ENCODE results near the gene NANS. TPM values are rescaled to one million over a fixed set of nuclear protein-coding genes. Genes with fewer than 3 reads are reported as not detected.

The NANS gene
- total RNA-seq, 1 experiment from 2014 or later, result 40.4 TPM

DNA sequence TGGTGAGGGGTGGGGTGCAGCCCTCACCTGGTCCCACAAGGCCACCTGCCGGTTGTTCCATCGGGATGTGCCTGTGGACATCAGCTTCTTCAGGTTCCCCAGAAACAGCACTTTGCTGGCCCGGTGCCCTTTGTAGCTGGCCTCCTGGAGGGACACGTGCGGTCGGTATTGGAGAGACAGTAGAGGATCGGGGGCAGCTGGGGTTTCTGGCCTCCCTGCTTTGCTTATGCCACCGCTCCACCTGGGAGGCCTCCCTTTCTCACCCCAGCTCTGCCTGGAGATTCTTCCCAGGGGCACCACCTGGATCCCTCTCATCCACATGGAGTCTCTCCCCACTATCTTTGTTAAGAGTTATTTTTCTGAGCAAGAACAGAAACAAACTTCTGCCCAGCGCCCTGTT lies 75.6 kb downstream of the NANS start:
- H2BK120ac ChIP-seq (ENCODE audit: low read depth, low read length, poor library complexity, severe bottlenecking), result no peak overlapping the region
- no peak overlapping the region for H3K4ac ChIP-seq (ENCODE audit: low read depth, low read length)
- no peaks in the 10 kb centered on the region for H3K23me2 ChIP-seq (ENCODE audit: insufficient read length, low read depth, low read length, poor library complexity, severe bottlenecking)
- Mint-ChIP-seq H3K4me3 (no peak overlapping the region), H3K27me3 (ENCODE audit: low read depth) (no peaks in the 10 kb centered on the region), H3K9me3 (no peaks in the 10 kb centered on the region), H3K4me1 (peaks cover 12 to 19% of the 10 kb centered on the region in 2 experiments), H3K27ac (peak overlapping the region in 1 of 3 experiments; percentile 86; a peak in 2 of 7 replicates), H3K36me3 (ENCODE audit: insufficient read depth in 1 of 3, low read depth in 3 of 3) (peaks cover 10 to 12% (median 10%) of the 10 kb centered on the region in 3 experiments; a peak in 5 of 7 replicates)
- H3K9ac ChIP-seq (ENCODE audit: extremely low read depth, insufficient read length, low read length), result no peak overlapping the region
- no peak overlapping the region for H4K91ac ChIP-seq (ENCODE audit: insufficient read length, low read depth, low read length)
- H3K14ac ChIP-seq (ENCODE audit: insufficient read depth, low read length), result no peak overlapping the region
- no peak overlapping the region for H2BK15ac ChIP-seq (ENCODE audit: low read depth, low read length)
- H3K23ac ChIP-seq (ENCODE audit: insufficient read length, low read depth, low read length), result no peak overlapping the region
- no peak for DNase-seq
- no peak overlapping the region for H4K5ac ChIP-seq (ENCODE audit: insufficient read length, low read depth, low read length)
- H3K56ac ChIP-seq (ENCODE audit: insufficient read length, low read depth, low read length), result no peak overlapping the region
- no peaks in the 10 kb centered on the region for H4K20me1 ChIP-seq (ENCODE audit: control insufficient read depth, insufficient read depth, insufficient read length)
- no CpG with 5 or more reads among the region's 9 CpGs for WGBS (ENCODE audit: extremely low coverage, insufficient read length, low lambda C conversion rate)
- no peak overlapping the region for H3K4me2 ChIP-seq (ENCODE audit: insufficient read depth, insufficient read length, low read length)
- no peak overlapping the region for H3K27ac ChIP-seq (ENCODE audit: insufficient read length, low read depth, low read length)
- H3K27me3 ChIP-seq (ENCODE audit: insufficient read depth, low read length), result no peaks in the 10 kb centered on the region
- no peaks in the 10 kb centered on the region for H3K9me3 ChIP-seq (ENCODE audit: control insufficient read depth, low read depth, low read length)
- H2AK5ac ChIP-seq (ENCODE audit: insufficient read length, low read length), result no peak overlapping the region
- no peaks in the 10 kb centered on the region for H3K79me2 ChIP-seq (ENCODE audit: insufficient read depth, low read length)
- no peak overlapping the region for H4K8ac ChIP-seq (replicated peaks; ENCODE audit: insufficient read length, low read depth, low read length)
- H2BK20ac ChIP-seq (ENCODE audit: low read depth, low read length, poor library complexity, severe bottlenecking), result no peak overlapping the region
- H3T11ph ChIP-seq (ENCODE audit: low read length), result no peak overlapping the region
- no peaks in the 10 kb centered on the region for H3K79me1 ChIP-seq (ENCODE audit: insufficient read depth, low read depth, low read length, poor library complexity, severe bottlenecking)
- TF ChIP-seq, protein P1, sequence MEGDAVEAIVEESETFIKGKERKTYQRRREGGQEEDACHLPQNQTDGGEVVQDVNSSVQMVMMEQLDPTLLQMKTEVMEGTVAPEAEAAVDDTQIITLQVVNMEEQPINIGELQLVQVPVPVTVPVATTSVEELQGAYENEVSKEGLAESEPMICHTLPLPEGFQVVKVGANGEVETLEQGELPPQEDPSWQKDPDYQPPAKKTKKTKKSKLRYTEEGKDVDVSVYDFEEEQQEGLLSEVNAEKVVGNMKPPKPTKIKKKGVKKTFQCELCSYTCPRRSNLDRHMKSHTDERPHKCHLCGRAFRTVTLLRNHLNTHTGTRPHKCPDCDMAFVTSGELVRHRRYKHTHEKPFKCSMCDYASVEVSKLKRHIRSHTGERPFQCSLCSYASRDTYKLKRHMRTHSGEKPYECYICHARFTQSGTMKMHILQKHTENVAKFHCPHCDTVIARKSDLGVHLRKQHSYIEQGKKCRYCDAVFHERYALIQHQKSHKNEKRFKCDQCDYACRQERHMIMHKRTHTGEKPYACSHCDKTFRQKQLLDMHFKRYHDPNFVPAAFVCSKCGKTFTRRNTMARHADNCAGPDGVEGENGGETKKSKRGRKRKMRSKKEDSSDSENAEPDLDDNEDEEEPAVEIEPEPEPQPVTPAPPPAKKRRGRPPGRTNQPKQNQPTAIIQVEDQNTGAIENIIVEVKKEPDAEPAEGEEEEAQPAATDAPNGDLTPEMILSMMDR (conservative IDR thresholded peaks at IDR 0.05), result no peak
- H2BK5ac ChIP-seq (ENCODE audit: insufficient read length, low read length), result no peak overlapping the region
- no peak overlapping the region for H2AFZ ChIP-seq (ENCODE audit: low read length)
- no peak overlapping the region for H3K18ac ChIP-seq (ENCODE audit: insufficient read length, low read depth, low read length)
- H2BK12ac ChIP-seq (ENCODE audit: insufficient read length, low read depth, low read length), result no peak overlapping the region
- no peaks in the 10 kb centered on the region for H3K4me1 ChIP-seq (ENCODE audit: insufficient read depth, low read length)

Other genes starting within 250 kb of the NANS start
- gene FOXE1, start 203.5 kb upstream of the NANS start, total RNA-seq (2021), result not detected in 2 replicates
- 8.0 and 8.6 TPM in 2 replicates for gene TRMO, start 134.2 kb upstream of the NANS start, total RNA-seq (2021)
- gene HEMGN, start 118.6 kb upstream of the NANS start, total RNA-seq (2021), result not detected in 2 replicates
- gene ANP32B, start 73.4 kb upstream of the NANS start, total RNA-seq (2021), result 91.6 and 100.0 TPM in 2 replicates
- gene TRIM14, start 62.5 kb downstream of the NANS start, total RNA-seq (2021), result 12.5 and 14.7 TPM in 2 replicates
- 15.5 and 15.8 TPM in 2 replicates for gene CORO2A, start 135.9 kb downstream of the NANS start, total RNA-seq (2021)
- gene TBC1D2, start 198.9 kb downstream of the NANS start, total RNA-seq (2021), result 2.3 and 2.9 TPM in 2 replicates